GM12891 (cell line): ENCODE measurements around the gene COPZ1.

Source experiments
- DNase-seq: peaks from one replicate; pipeline ENCODE4 v3.0.0; 2011; ENCODE audit warnings: low spot score; ENCODE audit not compliant: insufficient read length
- FAIRE-seq: peaks from 2 replicates; lab custom pipeline; 2011; peaks lifted over from hg19 to GRCh38; lab: Jason Lieb, UNC
- PAX5 ChIP-seq: IDR thresholded peaks from 2 replicates; pipeline ENCODE4 v1.6.1; 2011; ENCODE audit warnings: low read length, moderate library complexity, mild to moderate bottlenecking; ENCODE audit not compliant: insufficient read depth, severe bottlenecking
- POLR2A ChIP-seq: IDR thresholded peaks from 2 replicates; pipeline ENCODE4 v1.6.1; 2011; ENCODE audit warnings: low read depth, low read length, control low read depth
- POLR2AphosphoS5 ChIP-seq: IDR thresholded peaks from 2 replicates; pipeline ENCODE4 v1.6.1; 2011; ENCODE audit warnings: low read depth, low read length, control low read depth
- POU2F2 ChIP-seq: IDR thresholded peaks from 2 replicates; pipeline ENCODE4 v1.6.1; 2011; ENCODE audit warnings: low read depth, mild to moderate bottlenecking, control low read depth, low read length, moderate library complexity
- SPI1 ChIP-seq: IDR thresholded peaks from 2 replicates; pipeline ENCODE4 v1.6.1; 2011; ENCODE audit warnings: low read depth, low read length, control low read depth
- TAF1 ChIP-seq: IDR thresholded peaks from 2 replicates; pipeline ENCODE4 v1.6.1; 2011; ENCODE audit warnings: low read depth, low read length, control low read depth

Gene COPZ1

GRCh38 chr12:54397157-54397556 lies 72.2 kb downstream of the COPZ1 start:
- no peak for FAIRE-seq
- TF ChIP-seq TAF1 = no peak
- no peak for DNase-seq

- DNase-seq = no peak
- no peak for TF ChIP-seq POU2F2
- no peak for TF ChIP-seq PAX5
- no peak for TF ChIP-seq SPI1
- no peak for TF ChIP-seq POLR2A
- no peak for TF ChIP-seq POLR2AphosphoS5
- TF ChIP-seq TAF1 = no peak
- FAIRE-seq = no peak
Observed at GRCh38 chr12:54398218-54398617, 73.3 kb downstream of the COPZ1 start.

- DNase-seq (peak; percentile 79), FAIRE-seq (peak; percentile 86)
- TF ChIP-seq TAF1 (no peak), SPI1 (no peak), POLR2A (no peak), POU2F2 (no peak), PAX5 (no peak), POLR2AphosphoS5 (no peak)
Observed at GRCh38 chr12:54398995-54399793, 74.3 kb downstream of the COPZ1 start.

- no peak for TF ChIP-seq POLR2A
- TF ChIP-seq PAX5 = no peak
- TF ChIP-seq TAF1 = no peak
- TF ChIP-seq POLR2AphosphoS5 = no peak
- no peak for TF ChIP-seq SPI1
- DNase-seq = no peak
- FAIRE-seq = no peak
Observed at GRCh38 chr12:54401119-54401518, 76.2 kb downstream of the COPZ1 start.
